Sigmoid colon (tissue), 3 donors: Measurements from ENCODE around the gene PSMD8.

ENCODE experiments used
- CTCF ChIP-seq, 4 experiments: fragments of 450-650 bp in 3 of 4; fragments of 200-600 bp in 1 of 4; IDR thresholded peaks; one replicate each; pipeline ENCODE4 v1.5.1; 2016 to 2019; ENCODE audit warnings: antibody characterized with exemption in 4 of 4, mild to moderate bottlenecking in 3 of 4, moderate library complexity in 2 of 4
- POLR2A ChIP-seq, 2 donors: fragments of 450-650 bp; IDR thresholded peaks; one replicate each; pipeline ENCODE4 v1.6.1; 2016; ENCODE audit warnings: antibody characterized with exemption in 2 of 2, mild to moderate bottlenecking in 2 of 2, moderate library complexity in 2 of 2

DNA sequence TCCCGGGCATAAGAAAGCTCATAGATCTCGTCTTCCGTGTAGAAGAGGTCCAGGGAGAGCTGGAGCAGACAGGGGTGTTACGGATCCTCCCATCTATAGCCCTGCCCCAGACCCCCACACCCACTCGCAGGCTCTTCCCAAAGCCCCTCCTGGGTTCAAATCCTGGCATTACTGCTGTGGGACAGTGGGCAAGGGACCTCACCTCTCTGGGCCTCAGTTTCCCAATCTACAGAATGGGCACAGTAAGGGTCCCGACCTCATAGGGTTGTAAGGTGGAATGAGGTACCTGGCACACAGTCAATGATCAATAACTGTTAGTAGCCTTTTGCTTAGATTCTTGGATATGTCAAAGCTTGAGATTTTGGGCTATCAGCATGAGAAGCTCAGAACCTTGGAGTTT lies 39.0 kb downstream of the PSMD8 start:
- TF ChIP-seq CTCF (IDR thresholded peaks at IDR 0.05) (no peak), POLR2A (IDR thresholded peaks at IDR 0.05) (no peak)
